Nephron (organoid): Measurements from ENCODE around the gene BORCS5.
A peak's percentile ranks its signal among the peaks of the same experiment; 100 is the strongest.

Experiments used
- H3K27ac Mint-ChIP-seq, 3 experiments: 2 replicates each; pipeline ENCODE4 v1.8.0; 2020; ENCODE audit warnings: mixed read lengths in 3 of 3, mild to moderate bottlenecking in 2 of 3, moderate library complexity in 1 of 3
- H3K27me3 Mint-ChIP-seq: 2 replicates; pipeline ENCODE4 v1.8.0; 2021; ENCODE audit warnings: low read depth, mild to moderate bottlenecking, moderate library complexity, mixed read lengths
- H3K36me3 Mint-ChIP-seq: 2 replicates; pipeline ENCODE4 v1.8.0; 2020; ENCODE audit warnings: low read depth, mixed read lengths
- H3K4me1 Mint-ChIP-seq: 2 replicates; pipeline ENCODE4 v1.8.0; 2020; ENCODE audit warnings: mixed read lengths
- H3K4me3 Mint-ChIP-seq, 3 experiments: 2 replicates each; pipeline ENCODE4 v1.8.0; 2020; ENCODE audit warnings: mild to moderate bottlenecking in 3 of 3, mixed read lengths in 3 of 3, moderate library complexity in 2 of 3
- H3K9me3 Mint-ChIP-seq: 2 replicates; pipeline ENCODE4 v1.8.0; 2020; ENCODE audit warnings: mixed read lengths
- CTCF ChIP-seq, 3 experiments: fragments of 200-600 bp; sonication (generic); IDR thresholded peaks; one replicate each; pipeline ENCODE4 v1.5.0; 2021; ENCODE audit warnings: antibody characterized with exemption in 3 of 3; ENCODE audit not compliant: unreplicated experiment in 3 of 3

The BORCS5 gene

GRCh38 chr12:12513416-12514006 is 156.6 kb downstream of the BORCS5 start:
- peak overlapping the region in 1 of 3 experiments; percentile 36 for H3K27ac Mint-ChIP-seq
- no peaks in the 10 kb centered on the region for H3K4me1 Mint-ChIP-seq
- H3K36me3 Mint-ChIP-seq = peaks cover 12% of the 10 kb centered on the region
- no peak for TF ChIP-seq CTCF (IDR thresholded peaks at IDR 0.05; ENCODE audit: unreplicated experiment in 3 of 3)
- H3K9me3 Mint-ChIP-seq = no peaks in the 10 kb centered on the region
- H3K4me3 Mint-ChIP-seq = no peak overlapping the region
- H3K27me3 Mint-ChIP-seq = no peaks in the 10 kb centered on the region

- Mint-ChIP-seq H3K4me1 (no peaks in the 10 kb centered on the region), H3K27ac (peak overlapping the region in 1 of 3 experiments; percentile 28), H3K27me3 (no peaks in the 10 kb centered on the region), H3K9me3 (no peaks in the 10 kb centered on the region), H3K4me3 (no peak overlapping the region), H3K36me3 (peaks cover 26% of the 10 kb centered on the region)
- no peak for TF ChIP-seq CTCF (IDR thresholded peaks at IDR 0.05; ENCODE audit: unreplicated experiment in 3 of 3)
Observed at GRCh38 chr12:12518464-12518845, 161.6 kb downstream of the BORCS5 start.

GRCh38 chr12:12518919-12519318 is 162.0 kb downstream of the BORCS5 start:
- peak overlapping the region in 1 of 3 experiments; percentile 28 for H3K27ac Mint-ChIP-seq
- no peaks in the 10 kb centered on the region for H3K4me1 Mint-ChIP-seq
- TF ChIP-seq CTCF (IDR thresholded peaks at IDR 0.05; ENCODE audit: unreplicated experiment in 3 of 3) = no peak
- H3K27me3 Mint-ChIP-seq = no peaks in the 10 kb centered on the region
- H3K9me3 Mint-ChIP-seq = no peaks in the 10 kb centered on the region
- no peak overlapping the region for H3K4me3 Mint-ChIP-seq
- H3K36me3 Mint-ChIP-seq = peaks cover 26% of the 10 kb centered on the region
